H9 (cell line): Measurements from ENCODE around the gene GRM1. TPM values are rescaled to one million over a fixed set of nuclear protein-coding genes. Genes with fewer than 3 reads are reported as not detected.

Source experiments
- DNase-seq: peaks from one replicate; pipeline ENCODE4 v3.0.0-alpha.2; 2017
- H2AFZ ChIP-seq: one replicate; pipeline ENCODE4 v1.6.1; 2013; ENCODE audit warnings: mild to moderate bottlenecking, low read length, control low read depth, moderate library complexity
- H2AK5ac ChIP-seq: 2 replicates; pipeline ENCODE4 v1.6.1; 2013; ENCODE audit warnings: low read length, control low read depth, mixed read lengths; ENCODE audit not compliant: insufficient read length
- H2BK120ac ChIP-seq: one replicate; pipeline ENCODE4 v1.6.1; 2013; ENCODE audit warnings: low read depth, mild to moderate bottlenecking, low read length, control low read depth, inconsistent platforms; ENCODE audit not compliant: poor library complexity, severe bottlenecking
- H2BK12ac ChIP-seq: 2 replicates; pipeline ENCODE4 v1.6.1; 2013; ENCODE audit warnings: low read length, control low read depth, mixed read lengths, low read depth; ENCODE audit not compliant: insufficient read length
- H2BK15ac ChIP-seq: 2 replicates; pipeline ENCODE4 v1.6.1; 2013; ENCODE audit warnings: low read depth, low read length, control low read depth
- H2BK20ac ChIP-seq: one replicate; pipeline ENCODE4 v1.6.1; 2013; ENCODE audit warnings: low read depth, mild to moderate bottlenecking, low read length, control low read depth, inconsistent platforms; ENCODE audit not compliant: poor library complexity, severe bottlenecking
- H2BK5ac ChIP-seq: 2 replicates; pipeline ENCODE4 v1.6.1; 2013; ENCODE audit warnings: low read length, control low read depth, mixed read lengths; ENCODE audit not compliant: insufficient read length
- H3K14ac ChIP-seq: 2 replicates; pipeline ENCODE4 v1.6.1; 2013; ENCODE audit warnings: low read length, control low read depth; ENCODE audit not compliant: insufficient read depth
- H3K18ac ChIP-seq: 2 replicates; pipeline ENCODE4 v1.6.1; 2013; ENCODE audit warnings: low read depth, mild to moderate bottlenecking, mixed read lengths, low read length, control low read depth; ENCODE audit not compliant: insufficient read length
- H3K23ac ChIP-seq: 2 replicates; pipeline ENCODE4 v1.6.1; 2013; ENCODE audit warnings: low read length, control low read depth, mixed read lengths, low read depth; ENCODE audit not compliant: insufficient read length
- H3K23me2 ChIP-seq: 2 replicates; pipeline ENCODE4 v1.6.1; 2013; ENCODE audit warnings: low read depth, mild to moderate bottlenecking, mixed read lengths, low read length, control low read depth; ENCODE audit not compliant: insufficient read length, poor library complexity, severe bottlenecking
- H3K27ac ChIP-seq: 2 replicates; pipeline ENCODE4 v1.5.1; 2013; ENCODE audit warnings: low read length, control low read depth, mixed read lengths, low read depth; ENCODE audit not compliant: insufficient read length
- H3K27me3 ChIP-seq: 2 replicates; pipeline ENCODE4 v1.6.1; 2013; ENCODE audit warnings: low read length, control low read depth, inconsistent platforms; ENCODE audit not compliant: insufficient read depth
- H3K4ac ChIP-seq: 2 replicates; pipeline ENCODE4 v1.6.1; 2013; ENCODE audit warnings: low read depth, mild to moderate bottlenecking, control low read depth, inconsistent platforms, low read length, moderate library complexity
- H3K4me1 ChIP-seq: 2 replicates; pipeline ENCODE4 v1.6.1; 2013; ENCODE audit warnings: low read length, control low read depth, inconsistent platforms; ENCODE audit not compliant: insufficient read depth
- H3K4me2 ChIP-seq: 2 replicates; pipeline ENCODE4 v1.6.1; 2013; ENCODE audit warnings: low read length, control low read depth, mixed read lengths; ENCODE audit not compliant: insufficient read length, insufficient read depth
- H3K56ac ChIP-seq: 2 replicates; pipeline ENCODE4 v1.6.1; 2013; ENCODE audit warnings: low read depth, mild to moderate bottlenecking, mixed read lengths, low read length, control low read depth; ENCODE audit not compliant: insufficient read length
- H3K79me1 ChIP-seq: 2 replicates; pipeline ENCODE4 v1.6.1; 2013; ENCODE audit warnings: low read depth, mild to moderate bottlenecking, moderate library complexity, low read length, control low read depth, inconsistent platforms; ENCODE audit not compliant: insufficient read depth, poor library complexity, severe bottlenecking
- H3K79me2 ChIP-seq: 2 replicates; pipeline ENCODE4 v1.6.1; 2013; ENCODE audit warnings: low read length, control low read depth, inconsistent platforms; ENCODE audit not compliant: insufficient read depth
- H3K9ac ChIP-seq: 2 replicates; pipeline ENCODE4 v1.6.1; 2013; ENCODE audit warnings: low read length, control low read depth, mixed read lengths; ENCODE audit not compliant: insufficient read length; ENCODE audit errors: extremely low read depth
- H3K9me3 ChIP-seq: one replicate; pipeline ENCODE4 v1.6.1; 2013; ENCODE audit warnings: low read depth, low read length, inconsistent platforms; ENCODE audit not compliant: control insufficient read depth
- H3T11ph ChIP-seq: one replicate; pipeline ENCODE4 v1.6.1; 2013; ENCODE audit warnings: mild to moderate bottlenecking, low read length, control low read depth, inconsistent platforms
- H4K20me1 ChIP-seq: one replicate; pipeline ENCODE4 v1.6.1; 2013; ENCODE audit not compliant: control insufficient read depth, insufficient read length, insufficient read depth
- H4K5ac ChIP-seq: 2 replicates; pipeline ENCODE4 v1.6.1; 2013; ENCODE audit warnings: low read depth, mild to moderate bottlenecking, mixed read lengths, low read length, control low read depth; ENCODE audit not compliant: insufficient read length
- H4K8ac ChIP-seq: replicated peaks from 2 replicates; pipeline ENCODE4 v1.6.1; 2013; ENCODE audit warnings: low read length, control low read depth, mixed read lengths, low read depth; ENCODE audit not compliant: insufficient read length
- H4K91ac ChIP-seq: 2 replicates; pipeline ENCODE4 v1.6.1; 2013; ENCODE audit warnings: low read depth, mild to moderate bottlenecking, moderate library complexity, mixed read lengths, low read length, control low read depth; ENCODE audit not compliant: insufficient read length
- H3K27ac Mint-ChIP-seq, 3 experiments: 2 replicates in 2 of 3; 3 replicates in 1 of 3; pipeline ENCODE4 v1.8.0; 2020 to 2021; ENCODE audit warnings: mixed read lengths in 3 of 3, mild to moderate bottlenecking in 1 of 3, moderate library complexity in 1 of 3
- H3K27me3 Mint-ChIP-seq: 2 replicates; pipeline ENCODE4 v1.8.0; 2021; ENCODE audit warnings: low read depth, mild to moderate bottlenecking, moderate library complexity, mixed read lengths
- H3K36me3 Mint-ChIP-seq, 3 experiments: 2 replicates in 2 of 3; 3 replicates in 1 of 3; pipeline ENCODE4 v1.8.0; 2020 to 2021; ENCODE audit warnings: low read depth in 3 of 3, mixed read lengths in 3 of 3; ENCODE audit not compliant: insufficient read depth in 1 of 3
- H3K4me1 Mint-ChIP-seq, 2 experiments: 2 replicates each; pipeline ENCODE4 v1.8.0; 2020; ENCODE audit warnings: mixed read lengths in 2 of 2
- H3K4me3 Mint-ChIP-seq, 2 experiments: 2 replicates in 1 of 2; 3 replicates in 1 of 2; pipeline ENCODE4 v1.8.0; 2020 to 2021; ENCODE audit warnings: mild to moderate bottlenecking in 2 of 2, mixed read lengths in 2 of 2, moderate library complexity in 1 of 2
- H3K9me3 Mint-ChIP-seq, 2 experiments: 2 replicates in 1 of 2; 3 replicates in 1 of 2; pipeline ENCODE4 v1.8.0; 2020; ENCODE audit warnings: mild to moderate bottlenecking in 2 of 2, mixed read lengths in 2 of 2, moderate library complexity in 1 of 2
- CTCF ChIP-seq: fragments of 200-600 bp; sonication (generic); conservative IDR thresholded peaks from 3 replicates; pipeline ENCODE4 v1.8.0; 2021; ENCODE audit warnings: antibody characterized with exemption, mild to moderate bottlenecking
- WGBS: extraction: QIAGEN DNeasy Blood & Tissue Kit; methylation state at CpG from one replicate; pipeline ENCODE4 v1.1.7; 2013; ENCODE audit warnings: missing lambda C conversion rate, low lambda C conversion rate, mixed read lengths; ENCODE audit not compliant: insufficient read length; ENCODE audit errors: extremely low coverage; 5-methylcytosine and 5-hydroxymethylcytosine counted together
- total RNA-seq: library from RNA; stranded (reverse); gene quantifications from 2 replicates; pipeline ENCODE4 v1.2.1, GENCODE V29; 2021

The GRM1 gene
- total RNA-seq, 1 experiment from 2014 or later = 0.39 TPM

GRCh38 chr6:146445233-146445632 lies 416.4 kb downstream of the GRM1 start:
- Histone ChIP-seq H2BK20ac (no peak overlapping the region), H2BK5ac (no peak overlapping the region), H3K79me1 (no peaks in the 10 kb centered on the region), H3K4ac (no peak overlapping the region), H3K56ac (no peak overlapping the region), H3K23me2 (no peaks in the 10 kb centered on the region), H2BK15ac (no peak overlapping the region), H3K79me2 (no peaks in the 10 kb centered on the region), H2BK12ac (no peak overlapping the region), H3K27ac (no peak overlapping the region), H4K8ac (no peak overlapping the region), H2AFZ (no peak overlapping the region), H2AK5ac (no peak overlapping the region), H3K9ac (no peak overlapping the region), H4K91ac (no peak overlapping the region), H3K23ac (no peak overlapping the region), H4K20me1 (no peaks in the 10 kb centered on the region), H3K14ac (no peak overlapping the region), H3K4me2 (no peak overlapping the region), H3K27me3 (no peaks in the 10 kb centered on the region), H4K5ac (no peak overlapping the region), H3K4me1 (no peaks in the 10 kb centered on the region), H3K18ac (no peak overlapping the region), H2BK120ac (no peak overlapping the region), H3K9me3 (no peaks in the 10 kb centered on the region), H3T11ph (no peak overlapping the region)
- Mint-ChIP-seq H3K9me3 (peaks cover 9 to 12% of the 10 kb centered on the region in 2 experiments), H3K4me1 (peaks cover 0 to 7% of the 10 kb centered on the region in 2 experiments; a peak in 2 of 4 replicates), H3K36me3 (peaks cover 0 to 11% (median 7%) of the 10 kb centered on the region in 3 experiments; a peak in 5 of 7 replicates), H3K27me3 (peaks cover 3% of the 10 kb centered on the region; the same call in 1 of the 2 replicates), H3K27ac (no peak overlapping the region), H3K4me3 (no peak overlapping the region)
- WGBS = no CpG with 5 or more reads among the region's 4 CpGs
- TF ChIP-seq CTCF = no peak
- DNase-seq = no peak
